Stimulated activated memory B cell treated with anti-CD40 and anti-IgM and Interleukin-4, amounts not matched to agents 10 μg/mL and 1 μg/mL and 100 μg/mL, for 72 hours (primary cell): ENCODE data around the gene CDK2AP2.
A peak's percentile ranks its signal among the peaks of the same experiment; 100 is the strongest.
"Not testable (repeated sequence)": the region's sequence is repeated elsewhere in the genome, so short reads cannot be mapped to it uniquely, and the experiment has no call there.

Source experiments
- ATAC-seq: fragments of 150-1000 bp; cut with Tn5 transposase; 2 replicates; pipeline ENCODE4 v1.10.0; 2021
- H3K27ac Mint-ChIP-seq: one replicate; pipeline ENCODE4 v1.8.0; 2022; ENCODE audit warnings: mild to moderate bottlenecking, mixed read lengths
- H3K27me3 Mint-ChIP-seq: one replicate; pipeline ENCODE4 v1.8.0; 2022; ENCODE audit warnings: mixed read lengths
- H3K36me3 Mint-ChIP-seq: one replicate; pipeline ENCODE4 v1.8.0; 2022; ENCODE audit warnings: mixed read lengths
- H3K4me1 Mint-ChIP-seq: one replicate; pipeline ENCODE4 v1.8.0; 2022; ENCODE audit warnings: mixed read lengths
- H3K4me3 Mint-ChIP-seq: one replicate; pipeline ENCODE4 v1.8.0; 2022; ENCODE audit warnings: mild to moderate bottlenecking, moderate library complexity, mixed read lengths
- H3K9me3 Mint-ChIP-seq: one replicate; pipeline ENCODE4 v1.8.0; 2022; ENCODE audit warnings: mixed read lengths

CDK2AP2 gene

GRCh38 chr11:67470337-67471002 is 37.5 kb downstream of the CDK2AP2 start:
- no peak for ATAC-seq
- no peaks in the 10 kb centered on the region for H3K9me3 Mint-ChIP-seq
- H3K27me3 Mint-ChIP-seq, result no peaks in the 10 kb centered on the region
- H3K4me1 Mint-ChIP-seq, result peaks cover 57% of the 10 kb centered on the region
- peaks cover 1% of the 10 kb centered on the region for H3K36me3 Mint-ChIP-seq
- peak overlapping the region; percentile 94 for H3K4me3 Mint-ChIP-seq
- H3K27ac Mint-ChIP-seq, result peak overlapping the region; percentile 95

- H3K27me3 Mint-ChIP-seq, result no peaks in the 10 kb centered on the region
- no peaks in the 10 kb centered on the region for H3K9me3 Mint-ChIP-seq
- peak overlapping the region; percentile 94 for H3K4me3 Mint-ChIP-seq
- ATAC-seq, result no peak
- peak overlapping the region; percentile 95 for H3K27ac Mint-ChIP-seq
- H3K36me3 Mint-ChIP-seq, result peaks cover 7% of the 10 kb centered on the region
- peaks cover 66% of the 10 kb centered on the region for H3K4me1 Mint-ChIP-seq
Observed at GRCh38 chr11:67469508-67469811, 38.5 kb downstream of the CDK2AP2 start.

- Mint-ChIP-seq H3K4me3 (peak within 1 kb of the TSS; percentile 94), H3K9me3 (no peaks in the 10 kb centered on the region), H3K27ac (peak within 1 kb of the TSS; percentile 95), H3K4me1 (peaks cover 71% of the 10 kb centered on the region), H3K36me3 (peaks cover 7% of the 10 kb centered on the region), H3K27me3 (no peaks in the 10 kb centered on the region)
- peak; percentile 89 for ATAC-seq
Observed at GRCh38 chr11:67468759-67469507, 39.0 kb downstream of the CDK2AP2 start, which contains the start of gene TMEM134. TMEM134 (minus strand) TSS chr11:67469251; CDS start chr11:67469192, 59 bp downstream.

- peaks cover 7% of the 10 kb centered on the region for H3K36me3 Mint-ChIP-seq
- no peaks in the 10 kb centered on the region for H3K9me3 Mint-ChIP-seq
- peak overlapping the region; percentile 95 for H3K27ac Mint-ChIP-seq
- peak overlapping the region; percentile 94 for H3K4me3 Mint-ChIP-seq
- ATAC-seq, result peak; percentile 1
- H3K27me3 Mint-ChIP-seq, result no peaks in the 10 kb centered on the region
- H3K4me1 Mint-ChIP-seq, result peaks cover 76% of the 10 kb centered on the region
Observed at GRCh38 chr11:67468456-67468758, 39.6 kb downstream of the CDK2AP2 start.

GRCh38 chr11:67468056-67468455 is 39.9 kb downstream of the CDK2AP2 start:
- Mint-ChIP-seq H3K27ac (peak overlapping the region; percentile 95), H3K9me3 (no peaks in the 10 kb centered on the region), H3K36me3 (peaks cover 7% of the 10 kb centered on the region), H3K4me3 (peak overlapping the region; percentile 94), H3K4me1 (peaks cover 79% of the 10 kb centered on the region), H3K27me3 (no peaks in the 10 kb centered on the region)
- no peak for ATAC-seq

GRCh38 chr11:67466962-67467771 is 40.8 kb downstream of the CDK2AP2 start:
- Mint-ChIP-seq H3K4me1 (peaks cover 82% of the 10 kb centered on the region), H3K36me3 (peaks cover 7% of the 10 kb centered on the region), H3K27me3 (no peaks in the 10 kb centered on the region), H3K9me3 (no peaks in the 10 kb centered on the region), H3K4me3 (peak overlapping the region; percentile 94), H3K27ac (peak overlapping the region; percentile 95)
- ATAC-seq, result no peak

- H3K4me1 Mint-ChIP-seq, result peaks cover 74% of the 10 kb centered on the region
- no peaks in the 10 kb centered on the region for H3K27me3 Mint-ChIP-seq
- ATAC-seq, result no peak
- H3K4me3 Mint-ChIP-seq, result no peak overlapping the region
- H3K27ac Mint-ChIP-seq, result peak overlapping the region; percentile 95
- H3K9me3 Mint-ChIP-seq, result no peaks in the 10 kb centered on the region
- H3K36me3 Mint-ChIP-seq, result peaks cover 7% of the 10 kb centered on the region
Observed at GRCh38 chr11:67466367-67466766, 41.6 kb downstream of the CDK2AP2 start.

- Mint-ChIP-seq H3K4me1 (peaks cover 76% of the 10 kb centered on the region), H3K27ac (peak overlapping the region; percentile 90), H3K4me3 (peak overlapping the region; percentile 88)
- not testable (repeated sequence) for H3K9me3 Mint-ChIP-seq, ATAC-seq, H3K27me3 Mint-ChIP-seq, H3K36me3 Mint-ChIP-seq
Observed at GRCh38 chr11:67465530-67465929, 42.4 kb downstream of the CDK2AP2 start.

GRCh38 chr11:67465189-67465510 is 42.8 kb downstream of the CDK2AP2 start:
- Mint-ChIP-seq H3K36me3 (peaks cover 7% of the 10 kb centered on the region), H3K4me3 (peak overlapping the region; percentile 88), H3K9me3 (no peaks in the 10 kb centered on the region), H3K27me3 (no peaks in the 10 kb centered on the region), H3K4me1 (peaks cover 76% of the 10 kb centered on the region), H3K27ac (peak overlapping the region; percentile 90)
- ATAC-seq, result no peak

- no peaks in the 10 kb centered on the region for H3K9me3 Mint-ChIP-seq
- H3K27ac Mint-ChIP-seq, result peak overlapping the region; percentile 90
- peak; percentile 84 for ATAC-seq
- peaks cover 76% of the 10 kb centered on the region for H3K4me1 Mint-ChIP-seq
- H3K4me3 Mint-ChIP-seq, result peak overlapping the region; percentile 88
- no peaks in the 10 kb centered on the region for H3K27me3 Mint-ChIP-seq
- peaks cover 7% of the 10 kb centered on the region for H3K36me3 Mint-ChIP-seq
Observed at GRCh38 chr11:67464411-67465188, 43.4 kb downstream of the CDK2AP2 start.

GRCh38 chr11:67463680-67464410 is 44.1 kb downstream of the CDK2AP2 start:
- Mint-ChIP-seq H3K4me1 (peaks cover 79% of the 10 kb centered on the region), H3K9me3 (no peaks in the 10 kb centered on the region), H3K4me3 (peak overlapping the region; percentile 88), H3K36me3 (peaks cover 7% of the 10 kb centered on the region), H3K27me3 (no peaks in the 10 kb centered on the region), H3K27ac (peak overlapping the region; percentile 90)
- no peak for ATAC-seq

- Mint-ChIP-seq H3K4me3 (no peak overlapping the region), H3K27me3 (no peaks in the 10 kb centered on the region), H3K36me3 (peaks cover 7% of the 10 kb centered on the region), H3K27ac (no peak overlapping the region), H3K4me1 (peaks cover 81% of the 10 kb centered on the region), H3K9me3 (no peaks in the 10 kb centered on the region)
- no peak for ATAC-seq
Observed at GRCh38 chr11:67463186-67463585, 44.8 kb downstream of the CDK2AP2 start.

GRCh38 chr11:67458266-67458665 is 49.7 kb downstream of the CDK2AP2 start:
- peak overlapping the region; percentile 91 for H3K27ac Mint-ChIP-seq
- no peak for ATAC-seq
- no peaks in the 10 kb centered on the region for H3K9me3 Mint-ChIP-seq
- H3K27me3 Mint-ChIP-seq, result no peaks in the 10 kb centered on the region
- H3K36me3 Mint-ChIP-seq, result no peaks in the 10 kb centered on the region
- H3K4me3 Mint-ChIP-seq, result no peak overlapping the region
- peaks cover 65% of the 10 kb centered on the region for H3K4me1 Mint-ChIP-seq

- peaks cover 59% of the 10 kb centered on the region for H3K4me1 Mint-ChIP-seq
- no peak overlapping the region for H3K4me3 Mint-ChIP-seq
- H3K36me3 Mint-ChIP-seq, result no peaks in the 10 kb centered on the region
- no peaks in the 10 kb centered on the region for H3K9me3 Mint-ChIP-seq
- ATAC-seq, result no peak
- no peaks in the 10 kb centered on the region for H3K27me3 Mint-ChIP-seq
- H3K27ac Mint-ChIP-seq, result peak overlapping the region; percentile 91
Observed at GRCh38 chr11:67457453-67457852, 50.5 kb downstream of the CDK2AP2 start.
